Dendritic cell treated with granulocyte-macrophage colony-stimulating factor and Interleukin-4, amounts not matched to agents 40 ng/mL and 50 ng/mL, for 4 days (primary cell): ENCODE data around the gene CCT3.
"Not testable (repeated sequence)": the region's sequence is repeated elsewhere in the genome, so short reads cannot be mapped to it uniquely, and the experiment has no call there.

Experiments
- H3K27ac Mint-ChIP-seq: one replicate; pipeline ENCODE4 v1.8.0; 2022; ENCODE audit warnings: mild to moderate bottlenecking, mixed read lengths
- H3K27me3 Mint-ChIP-seq: one replicate; pipeline ENCODE4 v1.8.0; 2022; ENCODE audit warnings: mild to moderate bottlenecking, mixed read lengths
- H3K36me3 Mint-ChIP-seq: one replicate; pipeline ENCODE4 v1.8.0; 2022; ENCODE audit warnings: low read depth, mixed read lengths
- H3K4me1 Mint-ChIP-seq: one replicate; pipeline ENCODE4 v1.8.0; 2022; ENCODE audit warnings: low read depth, mixed read lengths
- H3K4me3 Mint-ChIP-seq: one replicate; pipeline ENCODE4 v1.8.0; 2022; ENCODE audit warnings: mild to moderate bottlenecking, moderate library complexity, mixed read lengths
- H3K9me3 Mint-ChIP-seq: one replicate; pipeline ENCODE4 v1.8.0; 2022; ENCODE audit warnings: mixed read lengths
- intact Hi-C: fragments of 100-400 bp; cut with micrococcal nuclease; formaldehyde crosslinking; loops from one replicate; pipeline ENCODE4 v1.15.0; 2022

CCT3 gene

DNA sequence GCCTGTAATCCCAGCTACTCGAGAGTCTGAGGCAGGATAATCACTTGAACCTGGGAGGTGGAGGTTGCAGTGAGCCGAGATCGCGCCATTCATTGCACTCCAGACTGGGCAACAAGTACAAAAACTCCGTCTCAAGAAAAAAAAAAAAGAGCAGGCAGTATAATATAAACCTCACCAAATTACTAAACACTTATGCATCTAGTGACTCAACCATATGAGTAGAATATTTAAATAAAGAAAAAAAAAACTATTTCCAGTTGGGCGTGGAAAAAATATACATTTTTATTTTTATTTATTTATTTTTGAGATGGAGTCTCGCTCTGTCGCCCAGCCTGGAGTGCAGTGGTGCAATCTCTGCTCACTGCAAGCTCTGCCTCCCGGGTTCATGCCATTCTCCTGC, 14.9 kb downstream of the CCT3 start:
- H3K4me3 Mint-ChIP-seq, H3K27me3 Mint-ChIP-seq, H3K4me1 Mint-ChIP-seq, intact Hi-C loops, H3K9me3 Mint-ChIP-seq, H3K27ac Mint-ChIP-seq: not testable (repeated sequence)
- H3K36me3 Mint-ChIP-seq = peaks cover 89% of the 10 kb centered on the region

DNA sequence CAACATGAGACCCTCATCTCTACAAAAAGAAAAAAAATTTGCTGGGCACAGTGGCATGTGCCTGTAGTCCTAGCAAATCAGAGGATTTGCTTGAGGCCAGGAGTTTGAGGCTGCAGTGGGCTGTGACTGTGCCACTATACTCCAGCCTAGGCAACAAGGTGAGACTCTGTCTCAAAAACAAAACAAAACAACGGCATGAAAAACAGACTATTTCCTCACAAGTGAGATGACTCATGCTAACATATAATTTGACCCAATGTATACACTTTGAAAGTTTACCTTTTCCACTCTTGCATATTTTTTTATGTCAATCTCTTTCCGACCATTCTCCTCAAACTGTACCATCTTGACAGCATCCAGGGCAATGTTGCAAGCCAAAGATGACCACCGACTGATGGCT, 17.5 kb downstream of the CCT3 start:
- H3K9me3 Mint-ChIP-seq = no peaks in the 10 kb centered on the region
- H3K4me3 Mint-ChIP-seq = no peak overlapping the region
- peaks cover 93% of the 10 kb centered on the region for H3K36me3 Mint-ChIP-seq
- H3K27ac Mint-ChIP-seq = no peak overlapping the region
- intact Hi-C loops = no loop called here
- H3K4me1 Mint-ChIP-seq = no peaks in the 10 kb centered on the region
- H3K27me3 Mint-ChIP-seq = no peaks in the 10 kb centered on the region

DNA sequence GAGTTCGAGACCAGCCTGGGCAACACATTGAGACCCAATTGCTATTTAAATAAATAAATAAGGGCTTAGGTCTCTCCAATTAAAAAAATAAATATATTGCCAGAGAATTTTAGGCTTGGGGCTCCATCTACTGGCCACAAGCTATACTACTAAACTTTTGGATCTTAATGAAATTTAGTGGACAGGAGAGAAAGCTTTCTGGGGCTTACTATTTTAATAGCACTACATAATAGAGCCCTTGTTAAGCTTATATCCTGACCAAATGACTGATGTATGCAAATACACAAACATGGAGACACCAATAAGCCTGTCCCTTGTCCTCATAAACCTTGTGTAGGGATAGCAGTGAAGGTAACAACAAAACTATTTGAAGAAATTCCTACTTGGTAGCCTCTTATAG, 18.4 kb downstream of the CCT3 start:
- no peaks in the 10 kb centered on the region for H3K9me3 Mint-ChIP-seq
- no peaks in the 10 kb centered on the region for H3K27me3 Mint-ChIP-seq
- intact Hi-C loops = no loop called here
- peaks cover 5% of the 10 kb centered on the region for H3K4me1 Mint-ChIP-seq
- no peak overlapping the region for H3K27ac Mint-ChIP-seq
- H3K4me3 Mint-ChIP-seq = no peak overlapping the region
- peaks cover 91% of the 10 kb centered on the region for H3K36me3 Mint-ChIP-seq

DNA sequence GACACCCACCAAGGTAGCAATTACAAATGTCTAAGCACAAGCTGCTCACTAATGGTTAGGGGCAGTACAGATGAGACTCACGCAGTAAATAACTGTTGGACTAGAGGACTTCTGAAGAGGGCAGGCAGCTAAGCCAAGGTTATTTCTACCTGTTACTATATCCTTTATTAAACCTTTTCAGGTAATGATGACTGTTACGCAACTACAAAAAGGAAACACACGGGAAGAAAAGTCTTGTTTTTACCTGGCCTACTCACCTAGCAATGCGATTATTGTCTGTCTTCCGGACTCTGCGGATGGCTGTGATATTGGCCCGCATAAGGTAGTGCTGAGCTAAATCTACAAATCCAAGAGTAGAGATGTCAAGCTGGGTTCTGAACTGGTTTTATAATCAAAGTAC, 21.2 kb downstream of the CCT3 start:
- H3K27ac Mint-ChIP-seq = no peak overlapping the region
- H3K4me1 Mint-ChIP-seq = peaks cover 11% of the 10 kb centered on the region
- H3K9me3 Mint-ChIP-seq = no peaks in the 10 kb centered on the region
- peaks cover 91% of the 10 kb centered on the region for H3K36me3 Mint-ChIP-seq
- no peaks in the 10 kb centered on the region for H3K27me3 Mint-ChIP-seq
- intact Hi-C loops = no loop called here
- H3K4me3 Mint-ChIP-seq = no peak overlapping the region

DNA sequence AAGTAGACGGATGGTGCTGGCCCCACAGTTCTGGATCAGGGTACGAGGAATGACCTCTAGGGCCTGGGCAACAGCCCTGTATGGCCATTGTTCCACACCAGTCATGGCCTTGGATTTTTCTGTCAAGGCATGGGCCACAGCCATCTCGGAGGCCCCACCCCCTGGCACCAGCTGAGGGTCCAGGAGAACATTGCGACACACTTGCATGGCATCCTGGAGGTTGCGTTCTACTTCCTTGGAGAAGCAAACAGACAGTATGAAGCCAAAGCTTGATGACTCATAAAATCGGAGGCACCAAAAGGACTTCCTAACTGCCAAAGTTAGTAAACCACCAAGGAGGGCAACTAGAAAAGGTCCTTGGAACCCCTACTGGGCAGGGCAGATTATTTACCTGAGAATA, 27.1 kb downstream of the CCT3 start:
- no peaks in the 10 kb centered on the region for H3K9me3 Mint-ChIP-seq
- H3K4me3 Mint-ChIP-seq = no peak overlapping the region
- H3K36me3 Mint-ChIP-seq = peaks cover 92% of the 10 kb centered on the region
- intact Hi-C loops = no loop called here
- H3K27ac Mint-ChIP-seq = no peak overlapping the region
- H3K4me1 Mint-ChIP-seq = peaks cover 11% of the 10 kb centered on the region
- H3K27me3 Mint-ChIP-seq = no peaks in the 10 kb centered on the region

DNA sequence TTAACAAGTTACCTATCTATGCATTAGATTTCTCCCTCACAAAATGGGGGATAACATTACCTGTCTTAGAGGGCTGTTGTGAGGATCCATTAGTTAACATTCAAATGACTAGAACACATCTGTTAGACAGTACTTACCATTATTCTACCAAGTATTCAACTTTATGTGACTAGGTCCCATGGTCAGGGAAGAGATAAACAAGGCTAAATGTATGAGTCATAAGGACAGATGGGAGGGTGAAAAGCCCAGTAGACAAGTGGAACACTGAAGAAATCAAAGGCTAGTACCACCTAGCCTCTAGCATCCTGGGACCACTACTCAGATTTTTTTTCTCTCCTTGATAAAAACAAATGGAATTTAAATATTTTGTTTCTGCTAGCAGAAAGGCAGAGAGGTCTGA, 30.0 kb downstream of the CCT3 start:
- Mint-ChIP-seq H3K4me1 (peaks cover 5% of the 10 kb centered on the region), H3K36me3 (peaks cover 95% of the 10 kb centered on the region), H3K27ac (no peak overlapping the region)

DNA sequence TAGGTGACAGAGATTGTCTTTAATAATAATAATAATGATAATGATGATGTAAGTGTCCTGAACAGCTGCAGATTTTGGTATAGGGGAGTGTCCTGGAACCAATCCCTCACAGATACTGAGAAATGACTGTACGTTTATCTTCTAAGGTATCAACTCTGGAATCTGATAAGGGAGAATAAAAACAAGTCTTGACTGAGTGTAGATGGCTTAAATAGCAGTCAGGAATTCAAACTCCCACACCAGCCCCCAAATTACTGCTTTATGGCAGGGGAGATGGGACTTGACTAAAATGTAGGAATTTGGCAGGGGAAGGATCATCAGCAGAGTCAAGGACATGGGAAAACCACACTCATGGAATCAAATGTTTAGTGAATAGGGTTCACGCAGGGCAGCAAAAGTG, 32.9 kb downstream of the CCT3 start:
- Mint-ChIP-seq H3K4me3 (no peak overlapping the region), H3K4me1 (no peaks in the 10 kb centered on the region), H3K36me3 (peaks cover 69% of the 10 kb centered on the region), H3K9me3 (no peaks in the 10 kb centered on the region), H3K27ac (no peak overlapping the region), H3K27me3 (no peaks in the 10 kb centered on the region)
- intact Hi-C loops = no loop called here

More for the DNA sequence above, 30.0 kb downstream of the CCT3 start:
- intact Hi-C loops = no loop called here
- Mint-ChIP-seq H3K9me3 (no peaks in the 10 kb centered on the region), H3K27me3 (no peaks in the 10 kb centered on the region), H3K4me3 (no peak overlapping the region)

DNA sequence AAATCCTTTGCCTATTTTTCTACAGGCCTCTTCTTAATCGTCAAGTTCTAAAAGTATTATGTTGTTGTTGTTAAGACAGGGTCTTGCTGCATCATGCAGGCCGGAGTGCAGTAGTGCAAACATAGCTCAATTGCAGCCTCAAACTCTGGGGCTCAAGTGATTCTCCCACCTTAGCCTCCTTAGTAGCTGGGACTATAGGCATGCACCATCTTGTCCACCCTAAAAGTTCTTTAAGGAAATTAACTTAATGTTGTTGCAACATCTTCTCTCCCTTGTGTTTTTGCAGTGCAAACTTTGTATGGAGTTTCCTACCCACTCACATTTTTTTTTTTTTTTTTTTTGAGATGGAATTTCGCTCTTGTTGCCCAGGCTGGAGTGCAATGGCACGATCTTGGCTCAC, 34.9 kb downstream of the CCT3 start:
- H3K27me3 Mint-ChIP-seq = no peaks in the 10 kb centered on the region
- H3K36me3 Mint-ChIP-seq = peaks cover 50% of the 10 kb centered on the region
- H3K4me1 Mint-ChIP-seq = no peaks in the 10 kb centered on the region
- no peak overlapping the region for H3K27ac Mint-ChIP-seq
- H3K9me3 Mint-ChIP-seq = no peaks in the 10 kb centered on the region
- intact Hi-C loops = no loop called here
- no peak overlapping the region for H3K4me3 Mint-ChIP-seq

DNA sequence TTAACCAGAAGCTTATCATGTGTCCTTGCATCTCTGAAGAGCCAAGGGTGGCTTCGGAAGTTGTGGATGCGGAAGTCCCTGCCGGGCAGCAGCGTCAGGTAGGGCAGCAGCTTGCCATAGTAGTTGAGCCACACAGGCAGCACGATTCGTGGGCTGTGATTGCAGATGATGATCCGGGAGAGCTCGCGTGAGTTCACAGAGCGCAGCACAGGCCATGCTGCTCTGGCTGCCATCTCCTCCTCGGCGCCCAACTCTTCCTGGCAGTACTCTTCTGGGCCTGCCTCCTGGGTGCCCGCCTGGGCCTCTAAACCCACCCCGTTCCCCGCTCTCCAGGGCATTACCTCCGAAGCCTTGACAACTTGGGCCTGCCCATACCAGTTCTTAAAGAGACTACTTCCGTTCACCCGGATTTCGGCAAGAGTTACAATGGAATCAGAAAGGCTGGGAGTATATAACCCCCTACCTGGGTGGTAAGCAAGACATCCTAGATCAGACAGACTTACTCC, 39.2 kb downstream of the CCT3 start, which contains the start of gene VHLL:
TSS of gene VHLL (minus strand) at position 456 of the 506 bp plus-strand sequence. CDS start at position 338, 118 bp downstream.
- intact Hi-C loops = no loop called here
- H3K9me3 Mint-ChIP-seq = no peaks in the 10 kb centered on the region
- peaks cover 15% of the 10 kb centered on the region for H3K4me1 Mint-ChIP-seq
- H3K27me3 Mint-ChIP-seq = peaks cover 1% of the 10 kb centered on the region
- H3K36me3 Mint-ChIP-seq = peaks cover 26% of the 10 kb centered on the region
- H3K4me3 Mint-ChIP-seq = no peak within 1 kb of the TSS
- no peak within 1 kb of the TSS for H3K27ac Mint-ChIP-seq

DNA sequence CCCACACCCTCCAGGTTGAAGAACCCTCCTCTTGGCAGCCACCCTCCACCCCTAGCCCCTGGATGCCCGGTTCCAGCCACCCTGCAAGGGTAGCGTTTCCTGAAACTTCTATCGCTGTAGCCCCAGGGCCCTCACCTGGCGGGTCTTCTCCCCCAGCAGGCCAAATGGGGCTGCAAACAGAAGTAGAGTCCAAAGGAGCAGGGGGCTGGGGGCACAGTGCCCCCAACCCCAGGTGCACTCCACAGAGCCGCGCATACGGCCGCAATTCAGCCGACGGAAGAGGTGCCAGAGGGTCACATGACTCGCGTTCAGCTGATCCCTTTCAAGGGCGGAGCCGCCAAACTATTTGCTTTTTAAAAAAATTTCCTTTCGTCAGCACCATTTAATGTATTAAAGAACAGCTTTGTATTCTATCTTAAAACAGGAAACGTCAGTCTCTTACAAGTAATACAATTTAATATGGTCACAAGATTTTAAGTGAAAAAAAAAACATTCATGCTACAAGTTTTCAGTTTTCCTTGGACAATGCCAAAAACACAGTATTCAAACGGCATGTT, 42.6 kb downstream of the CCT3 start, which contains the start of gene GLMP:
TSS of gene GLMP (minus strand) at position 289 of the 557 bp plus-strand sequence. CDS start at position 255, 34 bp downstream.
- Mint-ChIP-seq H3K4me1 (peaks cover 48% of the 10 kb centered on the region), H3K4me3 (peak within 1 kb of the TSS; percentile 97), H3K36me3 (peaks cover 47% of the 10 kb centered on the region), H3K27ac (peak within 1 kb of the TSS; percentile 92), H3K27me3 (peaks cover 1% of the 10 kb centered on the region), H3K9me3 (no peaks in the 10 kb centered on the region)
- intact Hi-C loops = no loop called here

DNA sequence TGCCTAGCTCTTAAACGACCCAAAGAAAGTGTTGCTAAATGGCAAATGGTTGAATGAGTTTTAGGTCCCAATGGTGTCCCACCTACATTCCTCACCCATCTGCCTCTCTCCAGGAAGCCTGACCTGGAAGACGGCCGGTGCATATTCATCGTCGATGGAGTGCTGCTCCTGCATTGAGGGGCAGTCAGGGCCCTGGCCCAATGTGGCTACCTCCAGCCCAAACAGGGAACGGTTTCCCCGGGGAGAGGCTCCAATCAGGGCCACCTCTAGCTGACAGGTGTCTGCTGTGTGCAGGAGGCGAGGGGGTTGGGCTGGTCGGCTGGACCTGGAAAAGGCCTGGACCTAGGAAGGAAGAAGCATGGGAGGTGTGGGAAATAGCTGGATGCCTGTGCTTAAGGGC, 44.2 kb downstream of the CCT3 start:
- Mint-ChIP-seq H3K4me1 (peaks cover 53% of the 10 kb centered on the region), H3K27me3 (peaks cover 1% of the 10 kb centered on the region), H3K9me3 (no peaks in the 10 kb centered on the region), H3K27ac (no peak overlapping the region), H3K4me3 (peak overlapping the region; percentile 97), H3K36me3 (peaks cover 51% of the 10 kb centered on the region)
- intact Hi-C loops = no loop called here

DNA sequence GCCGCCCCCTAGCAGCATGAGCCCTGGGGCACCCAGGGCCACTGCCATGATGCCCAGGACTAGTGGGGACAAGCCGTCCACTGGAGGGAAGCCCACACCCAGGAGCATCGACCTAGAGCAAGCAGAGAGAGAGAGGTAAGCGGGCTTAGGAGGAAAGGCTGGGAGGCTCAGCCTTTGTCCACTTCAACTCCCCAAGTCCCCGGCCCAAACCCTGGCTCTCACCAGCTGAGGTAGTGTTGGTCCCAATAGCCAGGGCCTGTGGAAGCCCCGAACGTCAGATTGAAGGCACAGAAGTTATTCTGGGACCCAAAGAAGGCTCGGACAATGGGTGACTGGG, 45.0 kb downstream of the CCT3 start:
- peaks cover 1% of the 10 kb centered on the region for H3K27me3 Mint-ChIP-seq
- intact Hi-C loops = no loop called here
- peak overlapping the region; percentile 30 for H3K4me3 Mint-ChIP-seq
- peaks cover 60% of the 10 kb centered on the region for H3K36me3 Mint-ChIP-seq
- H3K9me3 Mint-ChIP-seq = no peaks in the 10 kb centered on the region
- peaks cover 53% of the 10 kb centered on the region for H3K4me1 Mint-ChIP-seq
- peak overlapping the region; percentile 38 for H3K27ac Mint-ChIP-seq

DNA sequence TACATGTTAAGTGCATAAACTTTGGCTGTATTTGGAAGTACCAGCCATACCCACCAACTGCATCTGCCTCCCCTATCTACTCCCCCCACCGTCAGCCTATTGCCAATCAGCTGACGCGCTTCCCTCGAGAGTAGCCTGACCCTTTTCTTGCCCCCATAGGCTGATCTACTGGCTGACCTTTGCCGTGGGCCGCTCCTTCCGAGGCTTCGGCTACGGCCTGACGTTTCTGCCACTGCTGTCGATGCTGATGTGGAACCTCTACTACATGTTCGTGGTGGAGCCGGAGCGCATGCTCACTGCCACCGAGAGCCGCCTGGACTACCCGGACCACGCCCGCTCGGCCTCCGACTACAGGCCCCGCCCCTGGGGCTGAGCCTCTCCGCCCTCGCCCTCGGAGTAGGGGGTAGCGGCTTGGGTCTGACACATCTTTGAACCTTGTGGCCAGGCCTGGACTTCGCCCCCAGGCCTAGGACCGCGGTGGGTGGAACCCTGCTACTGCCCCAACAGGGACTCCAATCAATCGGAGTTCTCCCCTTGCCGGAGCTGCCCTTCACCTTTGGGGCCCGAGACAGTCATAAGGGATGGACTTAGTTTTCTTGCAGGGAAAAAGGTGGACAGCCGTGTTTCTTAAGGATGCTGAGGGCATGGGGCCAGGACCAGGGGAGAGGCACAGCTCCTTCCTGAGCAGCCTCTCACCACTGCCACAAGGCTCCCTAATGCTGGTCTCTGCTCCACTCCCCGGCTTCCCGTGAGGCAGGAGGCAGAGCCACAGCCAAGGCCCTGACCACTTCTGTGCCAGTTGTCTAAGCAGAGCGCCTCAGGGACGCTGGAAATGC, 46.6 kb downstream of the CCT3 start:
- Mint-ChIP-seq H3K27me3 (peaks cover 1% of the 10 kb centered on the region), H3K4me3 (peak overlapping the region; percentile 74), H3K27ac (peak overlapping the region; percentile 81), H3K9me3 (no peaks in the 10 kb centered on the region), H3K4me1 (peaks cover 53% of the 10 kb centered on the region), H3K36me3 (peaks cover 71% of the 10 kb centered on the region)
- intact Hi-C loops = no loop called here

DNA sequence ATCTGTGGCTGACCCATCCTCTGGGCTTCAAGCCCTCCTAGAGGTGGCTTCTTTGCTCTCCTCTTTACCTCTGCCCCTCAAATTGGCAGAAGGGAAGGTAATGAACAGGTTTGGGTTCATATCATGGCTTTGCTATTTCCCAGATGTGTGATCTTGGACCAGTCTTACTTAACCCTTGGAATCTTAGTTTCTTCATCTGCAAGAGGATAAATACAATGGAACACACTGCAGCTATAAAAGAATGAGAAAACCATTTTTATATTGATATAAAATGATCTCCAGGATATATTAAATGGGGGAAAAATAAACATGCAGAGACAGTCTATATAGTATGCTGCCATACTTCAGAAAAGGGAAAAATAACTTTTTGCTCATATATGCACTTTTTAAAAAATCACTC, 48.2 kb downstream of the CCT3 start:
- Mint-ChIP-seq H3K4me3 (no peak overlapping the region), H3K36me3 (peaks cover 80% of the 10 kb centered on the region), H3K27ac (no peak overlapping the region), H3K27me3 (peaks cover under 1% of the 10 kb centered on the region), H3K9me3 (no peaks in the 10 kb centered on the region), H3K4me1 (peaks cover 62% of the 10 kb centered on the region)
- intact Hi-C loops = loop anchor here (10.0 kb wide), 1 partner anchor 45 kb away; the partner anchor contains the start of genes CCT3 and TSACC
